ENCODE measurements around the gene KCNAB1.
"Not testable (repeated sequence)": the region's sequence is repeated elsewhere in the genome, so short reads cannot be mapped to it uniquely, and the experiment has no call there.

The KCNAB1 gene

GRCh38 chr3:156218353-156218744 is 98.0 kb downstream of the KCNAB1 start:
- DNase-seq (ENCODE audit: low spot score) = no peak

- not testable (repeated sequence) for DNase-seq (ENCODE audit: low spot score)
Measured at GRCh38 chr3:156222381-156222780, 102.0 kb downstream of the KCNAB1 start.

GRCh38 chr3:156224046-156224445 is 103.7 kb downstream of the KCNAB1 start:
- DNase-seq (ENCODE audit: low spot score) = not testable (repeated sequence)

- DNase-seq (ENCODE audit: low spot score) = no peak
Measured at GRCh38 chr3:156226676-156227420, 106.5 kb downstream of the KCNAB1 start.

- DNase-seq (ENCODE audit: low spot score) = no peak
Measured at GRCh38 chr3:156227704-156228103, 107.3 kb downstream of the KCNAB1 start.

GRCh38 chr3:156230278-156230900 is 110.0 kb downstream of the KCNAB1 start:
- no peak for DNase-seq (ENCODE audit: low spot score)

- DNase-seq (ENCODE audit: low spot score) = not testable (repeated sequence)
Measured at GRCh38 chr3:156231221-156231620, 110.8 kb downstream of the KCNAB1 start.

- no peak for DNase-seq (ENCODE audit: low spot score)
Measured at GRCh38 chr3:156233876-156234275, 113.5 kb downstream of the KCNAB1 start.

- DNase-seq (ENCODE audit: low spot score) = no peak
Measured at GRCh38 chr3:156236556-156237260, 116.3 kb downstream of the KCNAB1 start.

- no peak for DNase-seq (ENCODE audit: low spot score)
Measured at GRCh38 chr3:156240642-156241041, 120.3 kb downstream of the KCNAB1 start.

- DNase-seq (ENCODE audit: low spot score) = no peak
Measured at GRCh38 chr3:156246961-156247725, 126.8 kb downstream of the KCNAB1 start.

- DNase-seq (ENCODE audit: low spot score) = no peak
Measured at GRCh38 chr3:156250550-156250949, 130.2 kb downstream of the KCNAB1 start.

- no peak for DNase-seq (ENCODE audit: low spot score)
Measured at GRCh38 chr3:156251424-156251823, 131.0 kb downstream of the KCNAB1 start.

GRCh38 chr3:156252656-156253055 is 132.3 kb downstream of the KCNAB1 start:
- no peak for DNase-seq (ENCODE audit: low spot score)

- DNase-seq (ENCODE audit: low spot score) = no peak
Measured at GRCh38 chr3:156253150-156253549, 132.8 kb downstream of the KCNAB1 start.

- DNase-seq (ENCODE audit: low spot score) = no peak
Measured at GRCh38 chr3:156256256-156256655, 135.9 kb downstream of the KCNAB1 start.

GRCh38 chr3:156256945-156257344 is 136.6 kb downstream of the KCNAB1 start:
- no peak for DNase-seq (ENCODE audit: low spot score)

- DNase-seq (ENCODE audit: low spot score) = no peak
Measured at GRCh38 chr3:156258301-156258700, 137.9 kb downstream of the KCNAB1 start.

- DNase-seq (ENCODE audit: low spot score) = no peak
Measured at GRCh38 chr3:156259896-156260295, 139.5 kb downstream of the KCNAB1 start.

GRCh38 chr3:156260331-156260730 is 140.0 kb downstream of the KCNAB1 start:
- DNase-seq (ENCODE audit: low spot score) = no peak

GRCh38 chr3:156264771-156265170 is 144.4 kb downstream of the KCNAB1 start:
- DNase-seq (ENCODE audit: low spot score) = no peak

- DNase-seq (ENCODE audit: low spot score) = no peak
Measured at GRCh38 chr3:156271508-156271907, 151.1 kb downstream of the KCNAB1 start.

All from D341Med (cell line).